Progenitor cell of endocrine pancreas (in vitro differentiated cells): ENCODE measurements around the gene ZNF749. TPM values are rescaled to one million over a fixed set of nuclear protein-coding genes. Genes with fewer than 3 reads are reported as not detected.

Source experiments
- DNase-seq: peaks from one replicate; pipeline ENCODE4 v3.0.0; 2021; ENCODE audit warnings: low spot score; ENCODE audit not compliant: unreplicated experiment
- H3K27ac Mint-ChIP-seq: 2 replicates; pipeline ENCODE4 v1.8.0; 2021; ENCODE audit warnings: mild to moderate bottlenecking, moderate library complexity, mixed read lengths
- H3K27me3 Mint-ChIP-seq: 2 replicates; pipeline ENCODE4 v1.8.0; 2021; ENCODE audit warnings: mixed read lengths
- H3K36me3 Mint-ChIP-seq: 2 replicates; pipeline ENCODE4 v1.8.0; 2022; ENCODE audit warnings: mixed read lengths; ENCODE audit not compliant: insufficient read depth
- H3K4me1 Mint-ChIP-seq: 2 replicates; pipeline ENCODE4 v1.8.0; 2021; ENCODE audit warnings: low read depth, mixed read lengths
- H3K4me3 Mint-ChIP-seq: 2 replicates; pipeline ENCODE4 v1.8.0; 2021; ENCODE audit warnings: low read depth, mild to moderate bottlenecking, moderate library complexity, mixed read lengths
- H3K9me3 Mint-ChIP-seq: 2 replicates; pipeline ENCODE4 v1.8.0; 2021; ENCODE audit warnings: low read depth, mixed read lengths
- CTCF ChIP-seq: fragments of 200-600 bp; sonication (generic); IDR thresholded peaks from one replicate; pipeline ENCODE4 v1.5.0; 2021; ENCODE audit warnings: antibody characterized with exemption, mild to moderate bottlenecking; ENCODE audit not compliant: unreplicated experiment
- long read RNA-seq: library from polyadenylated mRNA; unstranded; transcript quantifications from one replicate; pipeline ENCODE4 v2.0.0, GENCODE V29; 2020
- total RNA-seq: library from RNA; stranded (reverse); gene quantifications from 2 replicates; pipeline ENCODE4 v1.2.1, GENCODE V29; 2021

ZNF749 gene
- total RNA-seq = 25.1 and 32.7 TPM in 2 replicates
- long read RNA-seq, partial matches to known transcripts = 0 of 15 reads
- long read RNA-seq, other reads (novel, unspliced or antisense) = 10 of 15 reads

- Mint-ChIP-seq H3K27ac (peak within 1 kb of the TSS; percentile 98), H3K4me1 (peaks cover 20% of the 10 kb centered on the region), H3K36me3 (peaks cover 28% of the 10 kb centered on the region), H3K27me3 (no peaks in the 10 kb centered on the region), H3K4me3 (peak within 1 kb of the TSS; percentile 95), H3K9me3 (peaks cover 14% of the 10 kb centered on the region)
- DNase-seq = peak; percentile 95
- TF ChIP-seq CTCF = no peak
Observed at GRCh38 chr19:57435062-57435978, at the start of gene ZNF749. TSS of gene ZNF749 (plus strand) at chr19:57435325. CDS start at chr19:57435579, 254 bp downstream.

GRCh38 chr19:57389194-57389729 lies 45.9 kb upstream of the ZNF749 start:
- DNase-seq = no peak
- Mint-ChIP-seq H3K4me3 (peak overlapping the region; percentile 93), H3K27ac (peak overlapping the region; percentile 98), H3K4me1 (peaks cover 33% of the 10 kb centered on the region), H3K36me3 (peaks cover 19% of the 10 kb centered on the region), H3K27me3 (peaks cover 5% of the 10 kb centered on the region), H3K9me3 (peaks cover 1% of the 10 kb centered on the region)
- TF ChIP-seq CTCF = no peak

DNA sequence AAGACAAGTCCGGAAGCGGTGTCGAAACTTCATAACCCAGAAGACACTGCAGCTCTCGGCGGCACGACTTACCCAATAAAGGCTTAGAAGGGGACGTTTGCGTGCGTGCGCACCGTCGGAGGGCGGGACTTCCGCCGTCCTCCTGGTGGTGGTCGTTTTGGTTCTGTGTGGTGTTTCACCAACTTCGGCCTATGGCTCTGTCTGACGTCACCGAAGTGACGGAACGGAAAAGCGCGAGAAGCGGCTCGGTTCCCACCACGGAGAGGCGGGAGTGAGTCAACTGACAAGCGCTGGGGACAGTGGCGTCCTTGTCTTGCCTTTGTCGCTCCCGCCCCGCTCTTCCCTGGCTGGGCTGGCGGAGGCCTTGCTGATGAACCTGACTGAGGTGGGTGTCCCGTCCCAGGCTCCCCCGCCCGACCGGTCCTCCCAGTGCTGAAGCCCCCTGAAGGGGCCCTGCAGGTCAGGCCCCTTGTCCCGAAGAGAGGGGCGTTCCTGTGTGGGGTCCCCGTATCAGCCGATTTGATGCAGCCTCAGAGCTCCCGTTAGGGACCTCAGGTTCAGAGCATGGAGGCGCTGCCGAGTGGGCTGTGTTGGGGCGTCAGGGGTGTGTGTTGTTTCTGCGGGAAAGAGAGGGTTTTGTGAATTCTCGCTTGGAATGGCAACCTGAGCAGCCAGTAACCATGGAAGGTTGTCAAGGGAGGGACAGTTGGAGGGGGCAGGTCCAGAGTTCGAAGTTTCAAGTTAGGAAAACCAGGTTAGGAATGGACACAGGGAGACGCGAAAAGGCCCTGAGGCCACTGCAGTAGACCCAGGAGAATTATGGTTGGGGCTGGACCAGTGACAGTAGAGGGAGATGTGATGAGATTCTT lies 45.2 kb upstream of the ZNF749 start, which contains the start of gene ZNF548:
Gene ZNF548, plus strand, starts transcription at position 125 of the 869 bp plus-strand sequence. Its CDS starts 246 bp downstream, at position 371.
- Mint-ChIP-seq H3K36me3 (peaks cover 26% of the 10 kb centered on the region), H3K4me3 (peak within 1 kb of the TSS; percentile 93), H3K9me3 (peaks cover 7% of the 10 kb centered on the region), H3K27ac (peak within 1 kb of the TSS; percentile 98), H3K4me1 (peaks cover 33% of the 10 kb centered on the region), H3K27me3 (peaks cover 3% of the 10 kb centered on the region)
- TF ChIP-seq CTCF = peak; percentile 34
- DNase-seq = peak; percentile 94

DNA sequence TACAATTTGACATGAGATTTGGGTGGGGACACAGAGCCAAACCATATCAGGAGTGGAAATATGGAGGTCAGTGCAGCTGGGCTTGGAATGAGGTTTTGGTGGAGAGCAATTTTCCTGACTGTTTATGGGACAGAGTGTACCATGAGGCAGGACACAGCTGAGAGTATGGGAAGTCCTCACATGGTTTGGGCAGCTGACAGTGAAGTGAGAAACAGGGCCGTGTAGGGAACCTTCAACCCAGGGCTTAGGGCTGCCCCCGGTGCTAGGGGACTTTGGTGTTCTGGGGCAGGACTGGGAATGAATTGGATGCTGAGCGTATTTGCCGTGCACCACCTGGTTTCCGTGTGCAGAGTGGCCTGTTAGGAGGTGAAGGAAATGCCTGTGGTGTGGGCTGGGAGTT lies 39.4 kb upstream of the ZNF749 start:
- H3K27ac Mint-ChIP-seq = peak overlapping the region; percentile 31
- no peaks in the 10 kb centered on the region for H3K27me3 Mint-ChIP-seq
- peaks cover 7% of the 10 kb centered on the region for H3K4me1 Mint-ChIP-seq
- no peak for TF ChIP-seq CTCF
- no peak for DNase-seq
- no peak overlapping the region for H3K4me3 Mint-ChIP-seq
- H3K36me3 Mint-ChIP-seq = peaks cover 81% of the 10 kb centered on the region
- H3K9me3 Mint-ChIP-seq = peaks cover 59% of the 10 kb centered on the region

DNA sequence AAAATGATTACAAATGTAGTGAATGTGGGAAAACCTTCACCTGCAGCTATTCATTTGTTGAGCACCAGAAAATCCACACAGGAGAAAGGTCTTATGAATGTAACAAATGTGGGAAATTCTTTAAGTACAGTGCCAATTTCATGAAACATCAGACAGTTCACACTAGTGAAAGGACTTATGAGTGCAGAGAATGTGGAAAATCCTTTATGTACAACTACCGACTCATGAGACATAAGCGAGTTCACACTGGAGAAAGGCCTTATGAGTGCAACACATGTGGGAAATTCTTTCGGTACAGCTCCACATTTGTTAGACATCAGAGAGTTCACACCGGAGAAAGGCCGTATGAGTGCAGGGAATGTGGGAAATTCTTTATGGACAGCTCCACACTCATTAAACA lies 36.3 kb upstream of the ZNF749 start:
- no peaks in the 10 kb centered on the region for H3K4me1 Mint-ChIP-seq
- no peak for DNase-seq
- H3K4me3 Mint-ChIP-seq = no peak overlapping the region
- peaks cover 70% of the 10 kb centered on the region for H3K9me3 Mint-ChIP-seq
- no peaks in the 10 kb centered on the region for H3K27me3 Mint-ChIP-seq
- no peak for TF ChIP-seq CTCF
- H3K36me3 Mint-ChIP-seq = peaks cover 81% of the 10 kb centered on the region
- no peak overlapping the region for H3K27ac Mint-ChIP-seq
